Loucy (cell line): ENCODE data around the gene MRPS10.
A peak's percentile ranks its signal among the peaks of the same experiment; 100 is the strongest.

Experiments
- H2AFZ ChIP-seq: fragments of 200-600 bp; sonication (generic); 2 replicates; pipeline ENCODE4 v1.6.0; 2016; ENCODE audit warnings: antibody characterized with exemption, mild to moderate bottlenecking, low read length, moderate library complexity
- H3F3A ChIP-seq: fragments of 200-600 bp; 2 replicates; pipeline ENCODE4 v1.6.0; 2016; ENCODE audit warnings: antibody characterized with exemption, low read depth, mild to moderate bottlenecking
- H3K27me3 ChIP-seq: fragments of 200-600 bp; sonication (generic); 2 replicates; pipeline ENCODE4 v1.6.1; 2014; ENCODE audit warnings: low read length, mild to moderate bottlenecking; ENCODE audit not compliant: insufficient read depth, poor library complexity, severe bottlenecking
- H3K36me3 ChIP-seq: fragments of 200-600 bp; sonication (generic); 2 replicates; pipeline ENCODE4 v1.6.1; 2016; ENCODE audit warnings: low read length; ENCODE audit not compliant: insufficient read depth
- H3K4me1 ChIP-seq: fragments of 200-600 bp; sonication (generic); 2 replicates; pipeline ENCODE4 v1.5.1; 2014; ENCODE audit warnings: low read length, mild to moderate bottlenecking; ENCODE audit not compliant: insufficient read depth, poor library complexity, severe bottlenecking
- H3K4me2 ChIP-seq: fragments of 200-600 bp; sonication (generic); 2 replicates; pipeline ENCODE4 v1.6.0; 2014; ENCODE audit warnings: antibody characterized with exemption, low read length, low read depth, mild to moderate bottlenecking; ENCODE audit not compliant: poor library complexity, severe bottlenecking
- H3K4me3 ChIP-seq: fragments of 200-600 bp; sonication (generic); 2 replicates; pipeline ENCODE4 v1.5.1; 2014; ENCODE audit warnings: low read length, mild to moderate bottlenecking, mixed read lengths; ENCODE audit not compliant: poor library complexity, severe bottlenecking
- H3K79me2 ChIP-seq: fragments of 200-600 bp; sonication (generic); 2 replicates; pipeline ENCODE4 v1.6.1; 2014; ENCODE audit warnings: low read length; ENCODE audit not compliant: insufficient read depth
- H3K9ac ChIP-seq: fragments of 200-600 bp; sonication (generic); 2 replicates; pipeline ENCODE4 v1.6.0; 2014; ENCODE audit warnings: mild to moderate bottlenecking, low read depth, low read length, moderate library complexity; ENCODE audit not compliant: poor library complexity, severe bottlenecking
- H3K9me2 ChIP-seq: fragments of 200-600 bp; sonication (generic); replicated peaks from 2 replicates; pipeline ENCODE4 v1.6.1; 2016; ENCODE audit warnings: low read depth, low read length, mixed read lengths
- H3K9me3 ChIP-seq: fragments of 200-600 bp; sonication (generic); 2 replicates; pipeline ENCODE4 v1.6.1; 2014; ENCODE audit warnings: mild to moderate bottlenecking, antibody characterized with exemption, low read length, low read depth; ENCODE audit not compliant: insufficient read depth
- H4K20me1 ChIP-seq: fragments of 200-600 bp; sonication (generic); 2 replicates; pipeline ENCODE4 v1.6.0; 2014; ENCODE audit warnings: antibody characterized with exemption, low read length, mild to moderate bottlenecking; ENCODE audit not compliant: insufficient read depth, poor library complexity, severe bottlenecking
- CTCF ChIP-seq: fragments of 200-600 bp; sonication (generic); conservative IDR thresholded peaks from 2 replicates; pipeline ENCODE4 v1.5.1; 2014; ENCODE audit warnings: mild to moderate bottlenecking, antibody characterized with exemption, low read length
- EZH2phosphoT487 ChIP-seq: fragments of 200-600 bp; IDR thresholded peaks from 2 replicates; pipeline ENCODE4 v1.6.1; 2018; ENCODE audit warnings: antibody characterized with exemption, mild to moderate bottlenecking, moderate library complexity, borderline replicate concordance

The MRPS10 gene

GRCh38 chr6:42264162-42264851 lies 46.6 kb upstream of the MRPS10 start:
- TF ChIP-seq EZH2phosphoT487 (no peak), CTCF (no peak)
- Histone ChIP-seq H3K9ac (no peak overlapping the region), H3K4me2 (no peak overlapping the region), H3K9me2 (no peaks in the 10 kb centered on the region), H3F3A (no peaks in the 10 kb centered on the region), H3K27me3 (no peaks in the 10 kb centered on the region), H3K36me3 (peaks cover 27% of the 10 kb centered on the region; the same call in 1 of the 2 replicates), H3K9me3 (no peaks in the 10 kb centered on the region), H3K4me1 (no peaks in the 10 kb centered on the region), H3K79me2 (no peaks in the 10 kb centered on the region), H3K4me3 (no peak overlapping the region), H4K20me1 (no peaks in the 10 kb centered on the region), H2AFZ (no peak overlapping the region)

GRCh38 chr6:42263165-42263728 lies 45.6 kb upstream of the MRPS10 start:
- Histone ChIP-seq H3K9ac (no peak overlapping the region), H3K4me1 (no peaks in the 10 kb centered on the region), H3K4me2 (no peak overlapping the region), H4K20me1 (no peaks in the 10 kb centered on the region), H3K27me3 (no peaks in the 10 kb centered on the region), H3K9me2 (no peaks in the 10 kb centered on the region), H3K79me2 (no peaks in the 10 kb centered on the region), H3K9me3 (no peaks in the 10 kb centered on the region), H3K36me3 (peaks cover 20% of the 10 kb centered on the region; the same call in 1 of the 2 replicates), H2AFZ (no peak overlapping the region), H3F3A (no peaks in the 10 kb centered on the region), H3K4me3 (no peak overlapping the region)
- TF ChIP-seq CTCF: no peak
- TF ChIP-seq EZH2phosphoT487: no peak

- no peak overlapping the region for H3K9ac ChIP-seq
- H3K4me2 ChIP-seq: no peak overlapping the region
- no peak overlapping the region for H2AFZ ChIP-seq
Observed at GRCh38 chr6:42260972-42261371, 43.3 kb upstream of the MRPS10 start.

More at GRCh38 chr6:42260972-42261371, 43.3 kb upstream of the MRPS10 start:
- TF ChIP-seq CTCF: peak; percentile 74
- no peak for TF ChIP-seq EZH2phosphoT487
- H3F3A ChIP-seq: no peaks in the 10 kb centered on the region
- H3K9me2 ChIP-seq: no peaks in the 10 kb centered on the region
- H3K4me1 ChIP-seq: no peaks in the 10 kb centered on the region
- no peaks in the 10 kb centered on the region for H4K20me1 ChIP-seq
- H3K79me2 ChIP-seq: no peaks in the 10 kb centered on the region
- no peaks in the 10 kb centered on the region for H3K9me3 ChIP-seq
- H3K27me3 ChIP-seq: no peaks in the 10 kb centered on the region
- H3K36me3 ChIP-seq: peaks cover 27% of the 10 kb centered on the region; the same call in 1 of the 2 replicates
- no peak overlapping the region for H3K4me3 ChIP-seq
